Measurements from ENCODE around the gene ATP5MG. TPM values are rescaled to one million over a fixed set of nuclear protein-coding genes. Genes with fewer than 3 reads are reported as not detected.

Gene ATP5MG
- total and polyA plus RNA-seq, 2 of the 8 experiments (the other 6 are each of a cell fraction or from before 2014, with no cell fraction given) = 237 to 464 TPM

GRCh38 chr11:118401151-118401879, at the start of gene ATP5MG (continued):
- TF ChIP-seq SP4 (IDR thresholded peaks at IDR 0.05; ENCODE audit: low read length) = peak; percentile 100
- TF ChIP-seq ATF3 (IDR thresholded peaks at IDR 0.05; ENCODE audit: insufficient read depth, low read depth, low read length) = no peak
- TF ChIP-seq NANOG (IDR thresholded peaks at IDR 0.05; ENCODE audit: insufficient read depth, low read depth, low read length, poor library complexity, severe bottlenecking) = no peak
- TF ChIP-seq E2F6 (IDR thresholded peaks at IDR 0.05) = no peak; the same call in 1 of the 2 replicates
- no peak for TF ChIP-seq FOSL1 (IDR thresholded peaks at IDR 0.05; ENCODE audit: insufficient read depth, low read depth, low read length)
- TF ChIP-seq ATF2 (IDR thresholded peaks at IDR 0.05; ENCODE audit: low read length) = peak; percentile 39; the same call in 1 of the 2 replicates
- no peak for TF ChIP-seq MAFK (IDR thresholded peaks at IDR 0.05; ENCODE audit: low read depth, low read length)
- no peak for TF ChIP-seq CBX8 (IDR thresholded peaks at IDR 0.05; ENCODE audit: borderline replicate concordance, low read depth, low read length)
- no peak for TF ChIP-seq EP300 (IDR thresholded peaks at IDR 0.05; ENCODE audit: borderline replicate concordance in 1 of 2, low read depth in 2 of 2, low read length in 2 of 2)
